GM21786 (cell line): ENCODE measurements around the gene DENND5A.
"Not testable (repeated sequence)": the region's sequence is repeated elsewhere in the genome, so short reads cannot be mapped to it uniquely, and the experiment has no call there.

Source experiments
- ATAC-seq: cut with Tn5 transposase; IDR thresholded peaks from one replicate; pipeline ENCODE4 v1.9.1; 2021; ENCODE audit not compliant: unreplicated experiment

Gene DENND5A

GRCh38 chr11:9103542-9104276 lies 161.4 kb downstream of the DENND5A start:
- ATAC-seq = no peak

DNA sequence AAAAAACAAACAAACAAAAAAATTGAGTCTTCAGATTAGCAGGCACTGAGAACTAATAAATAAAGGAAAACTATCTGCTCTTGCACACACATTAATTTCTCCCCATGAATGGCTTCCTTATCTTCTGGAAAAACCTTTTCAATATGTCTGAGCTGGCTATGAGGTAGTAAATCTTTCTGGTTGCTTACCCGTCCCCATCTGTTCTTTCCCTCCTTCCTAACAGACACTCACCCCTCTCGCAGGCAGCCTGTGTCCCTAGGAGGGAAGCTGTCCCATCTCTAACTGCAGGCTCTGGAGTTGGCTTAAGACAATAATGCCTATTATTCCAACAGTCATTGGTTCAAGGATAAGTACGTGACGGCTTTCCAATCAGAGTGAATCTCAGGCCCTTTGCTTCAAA lies 165.5 kb downstream of the DENND5A start:
- ATAC-seq = no peak

DNA sequence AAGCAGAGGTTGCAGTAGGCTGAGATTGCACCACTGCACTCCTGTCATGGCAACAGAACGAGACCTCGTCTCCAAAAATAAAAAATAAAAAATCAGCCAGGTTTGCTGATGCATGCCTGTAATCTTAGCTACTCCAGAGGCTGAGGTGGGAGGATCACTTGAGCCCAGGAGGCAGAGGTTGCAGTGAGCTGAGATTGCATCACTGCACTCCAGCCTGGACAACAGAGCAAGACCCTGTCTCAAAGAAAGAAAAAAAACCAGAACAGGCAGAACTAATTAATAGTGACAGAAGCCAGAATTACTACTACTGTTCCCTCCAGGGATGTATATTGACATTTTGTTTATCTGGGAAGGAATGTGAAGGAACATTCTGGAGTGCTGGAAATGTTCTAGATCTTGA lies 166.7 kb downstream of the DENND5A start:
- ATAC-seq = not testable (repeated sequence)

GRCh38 chr11:9097186-9097943 lies 167.8 kb downstream of the DENND5A start:
- ATAC-seq = not testable (repeated sequence)

GRCh38 chr11:9096427-9096826 lies 168.7 kb downstream of the DENND5A start:
- no peak for ATAC-seq

DNA sequence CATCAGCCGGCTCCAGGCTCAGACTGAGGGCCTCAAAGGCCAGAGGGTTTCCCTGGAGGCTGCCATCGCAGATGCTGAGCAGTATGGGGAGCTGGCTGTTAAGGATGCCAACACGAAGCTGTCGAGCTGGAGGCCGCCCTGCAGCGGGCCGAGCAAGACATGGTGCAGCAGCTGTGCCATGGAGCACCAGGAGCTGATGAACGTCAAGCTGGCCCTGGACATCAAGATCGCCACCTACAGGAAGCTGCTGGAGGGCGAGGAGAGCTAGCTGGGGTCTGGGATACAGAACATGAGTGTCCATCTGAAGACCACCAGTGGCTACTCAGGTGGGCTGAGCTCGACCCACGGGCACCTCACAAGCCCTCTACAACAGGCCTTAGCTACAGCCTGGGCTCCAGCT lies 169.7 kb downstream of the DENND5A start:
- ATAC-seq = no peak

- no peak for ATAC-seq
Observed at GRCh38 chr11:9094420-9094819, 170.7 kb downstream of the DENND5A start.

GRCh38 chr11:9092853-9093778 lies 172.0 kb downstream of the DENND5A start:
- no peak for ATAC-seq

- ATAC-seq = no peak
Observed at GRCh38 chr11:9092072-9092471, 173.1 kb downstream of the DENND5A start.

- ATAC-seq = no peak
Observed at GRCh38 chr11:9091044-9091922, 173.9 kb downstream of the DENND5A start, which contains the start of gene SCUBE2. TSS of gene SCUBE2 (minus strand) at chr11:9091599. CDS start at chr11:9091528, 71 bp downstream.

- no peak for ATAC-seq
Observed at GRCh38 chr11:9090488-9091043, 174.6 kb downstream of the DENND5A start.

DNA sequence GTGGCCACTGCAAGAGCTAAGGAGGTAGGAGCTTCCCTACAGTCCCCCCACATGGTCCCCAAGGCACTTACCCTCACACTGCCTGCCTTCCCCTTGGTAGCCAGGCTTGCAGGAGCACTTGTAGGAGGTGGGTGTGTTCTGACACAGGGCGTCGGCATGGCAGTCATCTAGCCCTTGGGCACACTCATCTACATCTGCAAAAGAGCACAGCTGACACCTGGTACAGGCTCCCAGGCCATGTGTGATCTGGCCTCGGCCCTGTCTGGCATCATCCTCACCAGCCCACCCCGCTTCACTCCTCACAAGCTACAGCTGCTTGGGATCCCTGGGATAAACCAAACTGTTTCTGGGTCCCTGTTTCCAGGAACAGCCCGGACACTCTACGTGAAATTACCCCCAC lies 175.5 kb downstream of the DENND5A start:
- ATAC-seq = no peak

DNA sequence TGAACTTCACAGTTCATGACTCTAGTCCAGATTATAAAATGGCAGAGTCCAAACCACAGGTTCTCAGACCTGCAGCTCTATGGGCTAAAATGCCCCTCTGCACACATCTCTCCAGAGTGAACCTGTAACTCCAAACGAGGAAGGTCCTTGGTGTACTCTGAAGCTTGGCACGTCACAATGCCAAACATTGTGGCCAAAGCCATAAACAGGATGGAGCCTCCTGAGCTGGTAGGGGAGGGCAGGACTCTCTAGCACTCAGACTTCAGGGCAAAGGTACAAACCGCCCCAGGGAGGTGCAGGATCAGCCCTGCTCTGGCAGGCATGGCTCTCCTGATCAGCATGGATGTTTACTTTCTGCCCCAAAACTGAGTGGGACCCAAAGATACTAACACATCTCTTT lies 176.1 kb downstream of the DENND5A start:
- no peak for ATAC-seq
